Endodermal cell (in vitro differentiated cells): ENCODE results near the gene EXOC7. TPM values are rescaled to one million over a fixed set of nuclear protein-coding genes. Genes with fewer than 3 reads are reported as not detected.

Source experiments
- DNase-seq: peaks from one replicate; pipeline ENCODE4 v3.0.0-alpha.2; 2017
- H3K27ac ChIP-seq: 2 replicates; pipeline ENCODE4 v1.5.1; 2013; ENCODE audit warnings: mild to moderate bottlenecking, low read depth, low read length, moderate library complexity
- H3K27me3 ChIP-seq: 2 replicates; pipeline ENCODE4 v1.6.1; 2013; ENCODE audit warnings: mild to moderate bottlenecking, low read length, moderate library complexity; ENCODE audit not compliant: insufficient read depth, control insufficient read depth, poor library complexity, severe bottlenecking
- H3K36me3 ChIP-seq: 2 replicates; pipeline ENCODE4 v1.7.0; 2013; ENCODE audit warnings: mild to moderate bottlenecking, low read length, moderate library complexity; ENCODE audit not compliant: control insufficient read depth, insufficient read depth
- H3K4me1 ChIP-seq: one replicate; pipeline ENCODE4 v1.7.0; 2013; ENCODE audit warnings: low read length; ENCODE audit not compliant: control insufficient read depth, insufficient read depth
- H3K4me3 ChIP-seq: 2 replicates; pipeline ENCODE4 v1.5.1; 2013; ENCODE audit warnings: mild to moderate bottlenecking, low read length, moderate library complexity
- H3K9ac ChIP-seq: 2 replicates; pipeline ENCODE4 v1.6.1; 2013; ENCODE audit warnings: mild to moderate bottlenecking, low read length, moderate library complexity; ENCODE audit not compliant: poor library complexity, severe bottlenecking; ENCODE audit errors: extremely low read depth
- H3K9me3 ChIP-seq: 2 replicates; pipeline ENCODE4 v1.6.1; 2013; ENCODE audit warnings: mild to moderate bottlenecking, low read length, moderate library complexity; ENCODE audit not compliant: control insufficient read depth
- H3K27ac Mint-ChIP-seq: 2 replicates; pipeline ENCODE4 v1.8.0; 2020; ENCODE audit warnings: mixed read lengths
- H3K27me3 Mint-ChIP-seq: 2 replicates; pipeline ENCODE4 v1.8.0; 2021; ENCODE audit warnings: mild to moderate bottlenecking, mixed read lengths; ENCODE audit not compliant: insufficient read depth
- H3K36me3 Mint-ChIP-seq: 2 replicates; pipeline ENCODE4 v1.8.0; 2020; ENCODE audit warnings: low read depth, mixed read lengths
- H3K4me1 Mint-ChIP-seq: 2 replicates; pipeline ENCODE4 v1.8.0; 2020; ENCODE audit warnings: mixed read lengths
- H3K4me3 Mint-ChIP-seq: 2 replicates; pipeline ENCODE4 v1.8.0; 2020; ENCODE audit warnings: mild to moderate bottlenecking, moderate library complexity, mixed read lengths
- H3K9me3 Mint-ChIP-seq: 2 replicates; pipeline ENCODE4 v1.8.0; 2020; ENCODE audit warnings: mild to moderate bottlenecking, mixed read lengths
- WGBS, 2 experiments: methylation state at CpG; one replicate each; pipeline versions ENCODE4 v1.1.5 to v1.1.7; 2013; ENCODE audit warnings: missing lambda C conversion rate in 2 of 2, mixed read lengths in 1 of 2; ENCODE audit not compliant: insufficient coverage in 1 of 2, insufficient read length in 1 of 2; 5-methylcytosine and 5-hydroxymethylcytosine counted together
- total RNA-seq, 2 donors: library from RNA; stranded (reverse); fragmentation: NEBNext Ultra II Directional in 1 of 2; extraction: Animal tissue kit (Norgen Biotek cat#: 25700) in 1 of 2; gene quantifications; 2 replicates in 1 of 2; 3 replicates in 1 of 2; pipeline ENCODE4 v1.2.1, GENCODE V29; 2021
- TF ChIP-seq, protein P1 (sequence below): fragments of 200-600 bp; sonication (generic); conservative IDR thresholded peaks from 2 replicates; pipeline ENCODE4 v1.5.0; 2021; ENCODE audit warnings: antibody characterized with exemption, mild to moderate bottlenecking

Gene EXOC7
- total RNA-seq, 2 donors from 2014 or later: 159 to 187 TPM

DNA sequence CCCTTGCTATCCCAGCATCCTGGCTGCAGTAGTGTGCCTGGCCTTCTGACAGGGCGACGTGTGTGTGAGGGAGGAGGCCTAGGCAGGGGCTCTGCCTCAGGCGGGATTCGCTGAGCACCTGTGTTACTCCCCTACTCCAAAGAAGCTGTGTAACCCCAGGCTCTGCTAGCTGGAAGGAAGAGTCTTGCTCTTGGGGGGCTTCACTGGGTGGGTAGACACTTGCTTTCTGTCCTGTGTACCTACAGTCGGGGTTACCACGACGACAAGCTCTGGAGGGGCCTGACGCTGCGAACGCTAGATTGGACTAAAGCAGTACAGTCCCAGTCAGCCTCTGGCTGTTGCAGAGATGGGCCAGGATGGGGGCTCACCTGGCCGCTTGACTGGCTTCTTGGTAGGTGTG is 9.5 kb downstream of the EXOC7 start:
- Histone ChIP-seq H3K4me1 (no peaks in the 10 kb centered on the region), H3K27me3 (no peaks in the 10 kb centered on the region), H3K36me3 (peaks cover 79% of the 10 kb centered on the region), H3K9ac (no peak overlapping the region), H3K9me3 (no peaks in the 10 kb centered on the region), H3K4me3 (no peak overlapping the region), H3K27ac (no peak overlapping the region)
- Mint-ChIP-seq H3K4me3 (no peak overlapping the region), H3K27me3 (no peaks in the 10 kb centered on the region), H3K27ac (no peak overlapping the region), H3K36me3 (peaks cover 69% of the 10 kb centered on the region), H3K9me3 (no peaks in the 10 kb centered on the region), H3K4me1 (no peaks in the 10 kb centered on the region)
- 90 to 97% methylated on average over 7 to 11 of the region's 11 CpGs for WGBS, 2 experiments
- TF ChIP-seq, protein P1, sequence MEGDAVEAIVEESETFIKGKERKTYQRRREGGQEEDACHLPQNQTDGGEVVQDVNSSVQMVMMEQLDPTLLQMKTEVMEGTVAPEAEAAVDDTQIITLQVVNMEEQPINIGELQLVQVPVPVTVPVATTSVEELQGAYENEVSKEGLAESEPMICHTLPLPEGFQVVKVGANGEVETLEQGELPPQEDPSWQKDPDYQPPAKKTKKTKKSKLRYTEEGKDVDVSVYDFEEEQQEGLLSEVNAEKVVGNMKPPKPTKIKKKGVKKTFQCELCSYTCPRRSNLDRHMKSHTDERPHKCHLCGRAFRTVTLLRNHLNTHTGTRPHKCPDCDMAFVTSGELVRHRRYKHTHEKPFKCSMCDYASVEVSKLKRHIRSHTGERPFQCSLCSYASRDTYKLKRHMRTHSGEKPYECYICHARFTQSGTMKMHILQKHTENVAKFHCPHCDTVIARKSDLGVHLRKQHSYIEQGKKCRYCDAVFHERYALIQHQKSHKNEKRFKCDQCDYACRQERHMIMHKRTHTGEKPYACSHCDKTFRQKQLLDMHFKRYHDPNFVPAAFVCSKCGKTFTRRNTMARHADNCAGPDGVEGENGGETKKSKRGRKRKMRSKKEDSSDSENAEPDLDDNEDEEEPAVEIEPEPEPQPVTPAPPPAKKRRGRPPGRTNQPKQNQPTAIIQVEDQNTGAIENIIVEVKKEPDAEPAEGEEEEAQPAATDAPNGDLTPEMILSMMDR: no peak
- no peak for DNase-seq

DNA sequence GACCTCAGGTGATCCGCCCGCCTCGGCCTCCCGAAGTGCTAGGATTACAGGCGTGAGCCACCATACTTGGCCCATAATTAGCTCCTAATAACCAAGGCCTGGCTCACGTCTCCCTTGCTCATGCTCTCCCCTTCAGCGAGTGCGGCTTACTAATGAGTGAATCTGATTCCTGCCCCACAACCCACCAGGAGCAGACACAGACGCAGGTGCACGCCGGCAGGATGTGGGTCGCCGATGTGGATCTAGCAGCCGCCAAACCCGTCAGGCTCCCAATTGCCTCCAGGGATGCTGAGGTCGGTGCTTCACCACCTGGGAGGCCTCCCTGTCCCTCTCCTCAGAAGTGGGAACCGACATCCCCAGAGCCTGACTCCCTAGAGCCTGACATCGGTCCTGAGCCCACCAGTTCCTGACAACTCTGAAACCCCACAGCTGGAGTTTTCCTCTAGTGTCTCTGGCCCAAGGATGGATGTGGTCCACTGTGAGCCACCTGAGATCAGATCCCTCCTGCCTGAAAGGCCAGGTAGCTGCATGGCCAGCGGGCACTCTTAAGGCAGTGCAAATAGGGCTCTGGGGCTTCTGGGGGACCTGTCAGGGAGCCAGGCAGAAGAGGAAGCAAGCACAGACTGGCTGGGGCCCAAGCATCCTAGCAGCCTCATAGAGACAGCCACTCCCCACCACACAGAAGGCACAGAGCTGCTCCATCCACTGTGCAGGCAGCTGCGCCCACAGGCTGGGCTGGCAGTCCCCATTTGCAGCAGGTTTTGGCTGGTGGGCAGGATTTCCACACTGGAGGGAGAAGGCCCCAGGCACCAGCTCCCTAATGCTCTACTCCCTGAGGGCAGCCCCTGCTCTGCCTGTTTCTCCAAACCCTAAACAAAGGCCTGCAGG is 10.8 kb downstream of the EXOC7 start:
- 94 to 96% methylated on average over 8 to 20 of the region's 20 CpGs for WGBS, 2 experiments
- H3K27me3 ChIP-seq: no peaks in the 10 kb centered on the region
- peaks cover 82% of the 10 kb centered on the region for H3K36me3 ChIP-seq
- no peak for DNase-seq
- no peaks in the 10 kb centered on the region for H3K4me1 Mint-ChIP-seq
- no peak overlapping the region for H3K27ac ChIP-seq
- peaks cover 70% of the 10 kb centered on the region for H3K36me3 Mint-ChIP-seq
- TF ChIP-seq, protein P1: no peak
- no peaks in the 10 kb centered on the region for H3K4me1 ChIP-seq
- no peaks in the 10 kb centered on the region for H3K27me3 Mint-ChIP-seq
- no peak overlapping the region for H3K27ac Mint-ChIP-seq
- no peaks in the 10 kb centered on the region for H3K9me3 ChIP-seq
- no peaks in the 10 kb centered on the region for H3K9me3 Mint-ChIP-seq
- H3K4me3 Mint-ChIP-seq: no peak overlapping the region
- H3K9ac ChIP-seq: no peak overlapping the region
- no peak overlapping the region for H3K4me3 ChIP-seq

DNA sequence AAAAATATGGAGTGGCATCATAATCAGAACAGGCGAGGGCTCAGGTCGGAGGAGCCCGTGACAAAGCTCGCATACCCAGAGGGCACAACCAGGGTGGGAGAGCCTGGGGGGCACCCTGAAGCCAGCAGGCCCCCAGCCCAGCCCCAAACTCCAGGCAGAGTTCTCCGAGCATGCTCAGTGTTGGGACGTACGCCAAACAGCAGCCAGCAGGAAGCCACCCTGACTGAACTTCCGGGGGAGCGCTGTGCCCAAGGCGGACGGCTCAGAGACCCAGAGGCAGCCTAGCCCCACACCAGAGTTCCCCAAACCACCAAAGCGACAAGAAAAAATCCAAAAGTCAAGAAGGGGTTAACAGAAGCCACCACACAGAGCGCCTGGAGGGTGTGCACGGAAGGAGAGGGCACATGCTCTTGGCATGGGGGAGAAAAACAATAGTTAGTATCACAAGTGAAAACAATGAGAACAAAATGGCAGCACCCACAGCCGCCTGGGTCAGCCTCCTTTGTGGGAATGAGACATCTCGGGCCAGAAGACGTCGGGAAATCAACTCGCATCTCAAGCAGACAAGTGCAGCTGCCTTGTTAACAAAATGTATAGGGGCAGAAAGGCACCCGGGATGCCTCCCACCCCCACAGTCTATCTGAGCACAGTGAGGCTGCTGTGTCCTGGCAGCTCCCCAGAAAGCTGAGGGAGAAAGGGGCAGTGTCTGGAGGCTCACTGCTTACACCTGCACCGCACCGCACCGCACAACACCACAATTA is 11.9 kb downstream of the EXOC7 start:
- Histone ChIP-seq H3K36me3 (peaks cover 82% of the 10 kb centered on the region), H3K9me3 (no peaks in the 10 kb centered on the region), H3K27me3 (no peaks in the 10 kb centered on the region), H3K9ac (no peak overlapping the region), H3K4me3 (no peak overlapping the region), H3K27ac (peak overlapping the region; percentile 17), H3K4me1 (no peaks in the 10 kb centered on the region)
- Mint-ChIP-seq H3K36me3 (peaks cover 65% of the 10 kb centered on the region), H3K4me3 (no peak overlapping the region), H3K27ac (no peak overlapping the region), H3K27me3 (no peaks in the 10 kb centered on the region), H3K4me1 (no peaks in the 10 kb centered on the region), H3K9me3 (no peaks in the 10 kb centered on the region)
- TF ChIP-seq, protein P1: no peak
- DNase-seq: no peak
- WGBS, 2 experiments: 86% methylated on average over 14 to 23 of the region's 23 CpGs
